ENCODE results near the gene FOSL1. TPM values are rescaled to one million over a fixed set of nuclear protein-coding genes. Genes with fewer than 3 reads are reported as not detected.
A peak's percentile ranks its signal among the peaks of the same experiment; 100 is the strongest.

Gene FOSL1
- total RNA-seq, 4 donors from 2014 or later: 2.9 to 3.9 TPM; not detected in 2

DNA sequence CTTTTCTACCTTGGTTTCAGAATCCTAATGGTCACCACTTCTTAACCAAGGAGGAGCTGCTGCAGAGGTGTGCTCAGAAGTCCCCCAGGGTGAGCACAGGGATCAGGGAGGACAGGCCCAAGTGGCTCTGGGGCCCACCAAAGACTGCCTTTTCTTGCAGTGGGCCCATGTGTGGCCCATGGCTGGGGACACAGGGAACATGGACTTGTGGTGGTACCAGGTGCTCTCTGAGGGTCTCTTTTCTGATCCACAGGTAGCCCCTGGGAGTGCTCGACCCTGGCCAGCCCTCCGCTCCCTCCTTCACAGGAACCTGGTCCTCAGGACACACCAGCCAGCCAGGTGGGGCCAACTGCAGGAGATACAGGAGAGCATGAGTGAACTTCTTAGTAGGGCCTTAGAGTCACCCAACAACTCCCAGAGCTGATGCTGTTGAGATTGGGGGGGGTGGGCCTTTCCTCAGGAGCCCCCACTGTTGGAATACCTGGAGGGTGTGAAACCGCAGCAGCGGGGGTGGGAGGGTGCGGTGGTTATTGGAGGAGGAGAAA is 37.9 kb downstream of the FOSL1 start:
- peaks cover 6 to 7% of the 10 kb centered on the region in 2 donors for H3K4me1 ChIP-seq
- no peak for TF ChIP-seq POLR2A (IDR thresholded peaks at IDR 0.05)
- TF ChIP-seq, protein P1, sequence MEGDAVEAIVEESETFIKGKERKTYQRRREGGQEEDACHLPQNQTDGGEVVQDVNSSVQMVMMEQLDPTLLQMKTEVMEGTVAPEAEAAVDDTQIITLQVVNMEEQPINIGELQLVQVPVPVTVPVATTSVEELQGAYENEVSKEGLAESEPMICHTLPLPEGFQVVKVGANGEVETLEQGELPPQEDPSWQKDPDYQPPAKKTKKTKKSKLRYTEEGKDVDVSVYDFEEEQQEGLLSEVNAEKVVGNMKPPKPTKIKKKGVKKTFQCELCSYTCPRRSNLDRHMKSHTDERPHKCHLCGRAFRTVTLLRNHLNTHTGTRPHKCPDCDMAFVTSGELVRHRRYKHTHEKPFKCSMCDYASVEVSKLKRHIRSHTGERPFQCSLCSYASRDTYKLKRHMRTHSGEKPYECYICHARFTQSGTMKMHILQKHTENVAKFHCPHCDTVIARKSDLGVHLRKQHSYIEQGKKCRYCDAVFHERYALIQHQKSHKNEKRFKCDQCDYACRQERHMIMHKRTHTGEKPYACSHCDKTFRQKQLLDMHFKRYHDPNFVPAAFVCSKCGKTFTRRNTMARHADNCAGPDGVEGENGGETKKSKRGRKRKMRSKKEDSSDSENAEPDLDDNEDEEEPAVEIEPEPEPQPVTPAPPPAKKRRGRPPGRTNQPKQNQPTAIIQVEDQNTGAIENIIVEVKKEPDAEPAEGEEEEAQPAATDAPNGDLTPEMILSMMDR (IDR thresholded peaks at IDR 0.05): no peak
- intact Hi-C loops (cut with DNase I; ENCODE audit: low total_unique reads): no loop called here
- H3K9me3 ChIP-seq: no peaks in the 10 kb centered on the region
- H3K36me3 ChIP-seq: no peaks in the 10 kb centered on the region
- peak; percentile 17 to 25 for DNase-seq
- H3K27ac ChIP-seq: peak overlapping the region; percentile 98 to 99
- H3K27me3 ChIP-seq: no peaks in the 10 kb centered on the region
- no peak overlapping the region for H3K4me3 ChIP-seq

DNA sequence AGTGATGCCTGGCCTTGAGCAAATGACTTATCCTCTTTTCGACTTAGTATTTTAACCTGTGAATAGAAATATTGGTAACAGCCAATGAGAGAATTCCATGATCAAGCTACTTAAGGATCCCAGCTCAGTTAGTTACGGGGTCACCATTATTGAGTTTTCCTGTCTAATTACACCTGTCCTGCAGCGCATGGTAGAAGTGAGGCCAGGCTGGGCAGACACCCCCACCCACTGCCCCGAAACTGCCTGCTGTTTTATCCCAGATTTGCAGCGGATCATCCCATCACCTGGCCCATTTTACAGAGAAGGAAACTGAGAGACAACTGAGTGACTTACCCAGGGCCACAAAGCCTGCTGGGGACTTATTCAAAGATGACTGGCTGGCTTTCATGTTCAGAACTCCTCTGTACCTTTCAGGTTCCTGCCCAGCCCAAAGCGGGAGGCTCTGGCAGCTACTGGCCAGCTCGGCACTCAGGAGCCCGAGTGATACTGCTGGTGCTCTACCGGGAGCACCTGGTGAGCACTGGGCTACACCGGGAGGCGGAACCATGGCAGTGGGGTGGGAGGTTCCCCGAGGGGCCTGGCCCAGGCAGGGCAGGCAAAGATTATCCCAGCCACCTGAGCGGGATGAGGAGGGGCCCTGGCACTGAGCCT is 38.5 kb downstream of the FOSL1 start:
- H3K27ac ChIP-seq: peak overlapping the region; percentile 98 to 99
- intact Hi-C loops (cut with DNase I; ENCODE audit: low total_unique reads): no loop called here
- TF ChIP-seq POLR2A (IDR thresholded peaks at IDR 0.05): no peak
- TF ChIP-seq, protein P1 (IDR thresholded peaks at IDR 0.05): no peak
- no peaks in the 10 kb centered on the region for H3K36me3 ChIP-seq
- peaks cover 7% of the 10 kb centered on the region in 2 donors for H3K4me1 ChIP-seq
- no peaks in the 10 kb centered on the region for H3K9me3 ChIP-seq
- H3K4me3 ChIP-seq: peak overlapping the region; percentile 92 to 99
- DNase-seq: peak; percentile 16 to 35
- no peaks in the 10 kb centered on the region for H3K27me3 ChIP-seq

DNA sequence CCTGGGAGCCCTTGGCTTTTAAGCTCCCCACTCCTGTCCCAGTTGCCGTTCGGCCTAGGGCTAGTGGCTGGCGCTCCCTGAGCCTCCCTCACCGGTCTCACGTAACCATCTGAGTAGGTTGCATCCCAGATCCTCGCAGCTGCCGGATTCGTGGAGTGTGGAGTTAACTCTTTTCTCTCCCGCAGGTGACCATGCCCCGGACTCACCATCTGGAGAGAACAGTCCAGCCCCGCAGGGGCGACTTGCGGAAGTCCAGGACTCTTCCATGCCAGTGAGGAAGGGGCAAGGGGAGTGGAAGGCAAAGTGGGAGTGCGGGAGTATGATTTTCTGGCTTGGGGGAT is 39.1 kb downstream of the FOSL1 start:
- intact Hi-C loops (cut with DNase I; ENCODE audit: low total_unique reads): no loop called here
- H3K9me3 ChIP-seq: no peaks in the 10 kb centered on the region
- no peaks in the 10 kb centered on the region for H3K36me3 ChIP-seq
- H3K27me3 ChIP-seq: no peaks in the 10 kb centered on the region
- peak overlapping the region; percentile 98 to 99 for H3K27ac ChIP-seq
- peak in 1 of 2 donors; percentile 45 for DNase-seq
- H3K4me1 ChIP-seq: peaks cover 7 to 13% of the 10 kb centered on the region in 2 donors
- H3K4me3 ChIP-seq: peak overlapping the region; percentile 92 to 99
- TF ChIP-seq, protein P1 (IDR thresholded peaks at IDR 0.05): no peak
- no peak for TF ChIP-seq POLR2A (IDR thresholded peaks at IDR 0.05)

DNA sequence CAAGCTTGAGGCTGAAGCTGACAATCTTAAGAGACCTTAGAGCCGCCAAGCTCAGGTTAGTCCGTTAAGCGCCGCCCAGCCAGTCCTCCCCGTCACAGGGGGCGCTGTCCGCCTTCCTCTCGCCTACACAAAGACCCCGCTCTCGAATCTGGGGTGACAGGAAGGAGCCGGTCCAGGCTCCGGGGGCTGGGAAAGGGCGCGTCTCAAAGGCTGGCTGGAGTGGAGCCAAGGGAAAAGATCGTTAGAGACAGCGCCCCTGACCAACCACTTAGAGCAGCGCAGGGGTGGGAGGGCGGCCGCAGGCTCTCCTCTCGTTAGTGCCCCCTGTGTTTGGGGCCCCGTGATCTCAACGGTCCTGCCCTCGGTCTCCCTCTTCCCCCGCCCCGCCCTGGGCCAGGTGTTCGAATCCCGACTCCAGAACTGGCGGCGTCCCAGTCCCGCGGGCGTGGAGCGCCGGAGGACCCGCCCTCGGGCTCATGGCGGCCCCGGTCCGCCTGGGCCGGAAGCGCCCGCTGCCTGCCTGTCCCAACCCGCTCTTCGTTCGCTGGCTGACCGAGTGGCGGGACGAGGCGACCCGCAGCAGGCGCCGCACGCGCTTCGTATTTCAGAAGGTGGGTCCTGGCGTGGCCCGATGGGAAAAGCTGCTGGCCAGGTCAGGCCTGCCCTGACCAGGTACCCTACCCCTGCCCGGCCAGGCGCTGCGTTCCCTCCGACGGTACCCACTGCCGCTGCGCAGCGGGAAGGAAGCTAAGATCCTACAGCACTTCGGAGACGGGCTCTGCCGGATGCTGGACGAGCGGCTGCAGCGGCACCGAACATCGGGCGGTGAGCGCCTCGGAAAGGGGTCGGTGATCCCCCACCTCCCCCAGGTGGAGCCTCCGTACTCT is 39.7 kb downstream of the FOSL1 start, which contains the start of gene MUS81:
MUS81 (plus strand) TSS at position 156 of the 887 bp plus-strand sequence; CDS start at position 477, 321 bp downstream.
- Histone ChIP-seq H3K4me3 (peak within 1 kb of the TSS; percentile 92 to 99), H3K27ac (peak within 1 kb of the TSS; percentile 98 to 99), H3K27me3 (no peaks in the 10 kb centered on the region), H3K36me3 (no peaks in the 10 kb centered on the region), H3K9me3 (no peaks in the 10 kb centered on the region), H3K4me1 (peaks cover 7 to 13% of the 10 kb centered on the region in 2 donors)
- TF ChIP-seq, protein P1 (IDR thresholded peaks at IDR 0.05): peak; percentile 87 to 95 (median 92)
- peak; percentile 70 to 75 for TF ChIP-seq POLR2A (IDR thresholded peaks at IDR 0.05)
- intact Hi-C loops (cut with DNase I; ENCODE audit: low total_unique reads): no loop called here
- peak; percentile 99 for DNase-seq
